ENCODE results near the gene CYP39A1. TPM values are rescaled to one million over a fixed set of nuclear protein-coding genes. Genes with fewer than 3 reads are reported as not detected.

CYP39A1 gene
- total and polyA plus RNA-seq, 2 experiments from 2014 or later, result 1.5 to 3.5 TPM

- DNase-seq (ENCODE audit: low spot score), result no peak
- Histone ChIP-seq H3F3A (replicated peaks; ENCODE audit: low read depth) (no peaks in the 10 kb centered on the region), H3K79me2 (replicated peaks; ENCODE audit: insufficient read depth) (no peaks in the 10 kb centered on the region), H3K9me2 (ENCODE audit: insufficient read depth) (no peaks in the 10 kb centered on the region), H3K4me2 (no peak overlapping the region), H3K4me3 (no peak overlapping the region), H4K20me1 (replicated peaks; ENCODE audit: insufficient read depth) (no peaks in the 10 kb centered on the region), H3K4me1 (ENCODE audit: insufficient read depth) (peaks cover 27% of the 10 kb centered on the region), H3K27me3 (ENCODE audit: insufficient read depth) (no peaks in the 10 kb centered on the region), H3K27ac (ENCODE audit: low read depth) (no peak overlapping the region), H2AFZ (no peak overlapping the region), H3K36me3 (ENCODE audit: insufficient read depth) (no peaks in the 10 kb centered on the region)
- Mint-ChIP-seq H3K9me3 (no peaks in the 10 kb centered on the region), H3K27ac (no peak overlapping the region), H3K4me1 (peaks cover 22% of the 10 kb centered on the region), H3K4me3 (no peak overlapping the region), H3K27me3 (ENCODE audit: insufficient read depth, low read depth, poor library complexity) (peaks cover 7% of the 10 kb centered on the region), H3K36me3 (ENCODE audit: low read depth) (no peaks in the 10 kb centered on the region)
- ATAC-seq, result no peak
- no peak for TF ChIP-seq CTCF (conservative IDR thresholded peaks at IDR 0.05; ENCODE audit: low read depth in 2 of 2)
- no peak for TF ChIP-seq NANOG (IDR thresholded peaks at IDR 0.05; ENCODE audit: borderline replicate concordance)
- TF ChIP-seq EZH2 (IDR thresholded peaks at IDR 0.05; ENCODE audit: low read depth, unreplicated experiment), result no peak
- TF ChIP-seq JUNB (IDR thresholded peaks at IDR 0.05; ENCODE audit: unreplicated experiment), result no peak
- no peak for TF ChIP-seq POLR2AphosphoS5 (IDR thresholded peaks at IDR 0.05; ENCODE audit: low read depth)
- TF ChIP-seq CREB1 (CRISPR knock-in tag; IDR thresholded peaks at IDR 0.05; ENCODE audit: low read depth), result no peak
- TF ChIP-seq ETS1 (IDR thresholded peaks at IDR 0.05), result no peak
- no peak for TF ChIP-seq ZNF331 (CRISPR knock-in tag; IDR thresholded peaks at IDR 0.05; ENCODE audit: low read depth)
- no peak for TF ChIP-seq REST (IDR thresholded peaks at IDR 0.05; ENCODE audit: unreplicated experiment)
Measured at GRCh38 chr6:46528961-46529750, 123.5 kb downstream of the CYP39A1 start.
